Measurements from ENCODE around the gene EEF2K.

The EEF2K gene

DNA sequence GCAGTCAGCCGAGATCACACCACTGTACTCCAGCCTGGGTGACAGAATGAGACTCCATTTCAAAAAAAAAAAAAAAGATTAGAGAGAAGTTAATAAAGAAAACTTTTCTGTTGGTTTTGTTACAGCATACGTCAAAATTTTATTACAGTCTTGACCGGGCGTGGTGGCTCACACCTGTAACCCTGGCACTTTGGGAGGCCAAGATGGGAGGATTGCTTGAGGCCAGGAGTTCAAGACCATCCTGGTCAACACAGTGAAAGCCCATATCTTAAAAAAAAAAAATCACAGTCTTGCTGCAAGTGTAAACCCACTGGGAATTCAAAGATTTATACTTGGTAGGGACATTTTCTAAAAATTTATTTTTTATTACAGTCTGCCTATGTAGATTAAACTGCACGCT lies 84.9 kb downstream of the EEF2K start:
- no peak for DNase-seq (ENCODE audit: low read depth, low spot score)
- no peak overlapping the region for H3K4me3 ChIP-seq (ENCODE audit: low read depth, low read length)
- ChIA-PET POLR2A (no interaction called here), CTCF (interaction anchor here (2.0 kb wide), 1 partner anchor 9 kb away, joined by 6 read pairs; no protein-coding TSS in a partner anchor)
- TF ChIP-seq CTCF (IDR thresholded peaks at IDR 0.05; ENCODE audit: insufficient read depth, low read length, missing control alignments): no peak

- no peak for TF ChIP-seq CTCF (IDR thresholded peaks at IDR 0.05; ENCODE audit: insufficient read depth, low read length, missing control alignments)
- H3K4me3 ChIP-seq (ENCODE audit: low read depth, low read length): no peak overlapping the region
- POLR2A ChIA-PET: no interaction called here
- CTCF ChIA-PET: interaction anchor here (2.0 kb wide), 1 partner anchor 9 kb away, joined by 6 read pairs; no protein-coding TSS in a partner anchor
- no peak for DNase-seq (ENCODE audit: low read depth, low spot score)
These were observed 85.8 kb downstream of the EEF2K start for GRCh38 chr16:22291860-22292318.

GRCh38 chr16:22292320-22292719 lies 86.2 kb downstream of the EEF2K start:
- no peak overlapping the region for H3K4me3 ChIP-seq (ENCODE audit: low read depth, low read length)
- POLR2A ChIA-PET: no interaction called here
- no peak for DNase-seq (ENCODE audit: low read depth, low spot score)
- TF ChIP-seq CTCF (IDR thresholded peaks at IDR 0.05; ENCODE audit: insufficient read depth, low read length, missing control alignments): no peak
- CTCF ChIA-PET: interaction anchor here (0.8 to 2.0 kb wide), 2 partner anchors 8 to 97 kb away, joined by 3 to 6 read pairs; no protein-coding TSS in a partner anchor

DNA sequence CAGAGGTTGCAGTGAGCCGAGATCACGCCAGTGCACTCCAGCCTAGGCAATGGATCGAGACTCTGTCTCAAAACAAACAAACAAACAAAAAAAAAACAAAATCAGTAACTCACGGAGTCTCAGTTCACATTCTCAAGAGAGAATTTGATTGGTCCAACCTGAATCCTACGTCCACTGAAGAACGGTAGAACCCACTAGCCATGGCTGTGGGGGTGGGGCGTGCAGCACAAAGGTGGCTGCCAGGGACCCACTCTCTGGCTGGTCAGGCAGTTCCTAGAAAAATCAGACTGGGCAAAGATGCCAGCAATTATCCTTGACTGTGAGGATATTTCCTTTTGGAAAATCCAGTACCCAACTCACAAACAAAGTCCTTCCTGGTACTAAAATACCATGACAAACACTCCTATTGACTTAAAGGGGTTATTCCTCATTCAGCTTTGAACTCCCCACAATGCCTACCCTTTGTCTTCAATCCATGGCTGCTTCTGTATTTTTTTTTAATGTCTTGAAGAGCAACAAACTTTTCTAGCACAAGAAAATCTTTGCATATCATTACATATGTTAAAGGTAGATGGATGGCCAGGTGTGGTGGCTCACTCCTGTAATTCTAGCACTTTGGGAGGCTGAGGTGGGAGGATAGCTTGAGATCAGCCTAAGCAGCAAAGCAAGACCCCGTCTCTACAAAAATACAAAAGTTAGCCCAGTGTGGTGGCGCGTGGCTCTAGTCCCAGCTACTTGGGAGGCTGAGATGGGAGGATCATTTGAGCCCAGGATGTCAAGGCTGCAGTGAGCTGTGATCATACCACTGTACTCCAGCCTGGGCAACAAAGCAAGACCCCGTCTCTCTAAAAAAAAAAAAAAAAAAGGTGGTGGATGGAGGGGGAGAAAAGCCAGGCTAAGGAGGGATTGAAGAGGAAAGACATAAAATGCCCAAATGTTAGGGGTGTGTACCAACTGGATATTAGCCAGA lies 87.3 kb downstream of the EEF2K start:
- H3K4me3 ChIP-seq (ENCODE audit: low read depth, low read length): no peak overlapping the region
- no peak for TF ChIP-seq CTCF (IDR thresholded peaks at IDR 0.05; ENCODE audit: insufficient read depth, low read length, missing control alignments)
- CTCF ChIA-PET: interaction anchor here (0.8 to 2.0 kb wide), 3 partner anchors 7 to 99 kb away, joined by 3 to 6 read pairs (median 3); no protein-coding TSS in a partner anchor
- POLR2A ChIA-PET: no interaction called here
- DNase-seq (ENCODE audit: low read depth, low spot score): no peak

- no peak for DNase-seq (ENCODE audit: low read depth, low spot score)
These were observed 90.4 kb downstream of the EEF2K start for GRCh38 chr16:22296225-22297113.

More at GRCh38 chr16:22296225-22297113, 90.4 kb downstream of the EEF2K start:
- TF ChIP-seq CTCF (IDR thresholded peaks at IDR 0.05; ENCODE audit: insufficient read depth, low read length, missing control alignments): no peak
- CTCF ChIA-PET: interaction anchor here (0.6 to 11.3 kb wide), 7 partner anchors 14 to 107 kb away, joined by 3 to 200 read pairs (median 7); partner anchors contain the start of gene EEF2K
- POLR2A ChIA-PET: no interaction called here
- H3K4me3 ChIP-seq (ENCODE audit: low read depth, low read length): peak overlapping the region; percentile 74

Measured in AG04449 (cell line).